ENCODE results near the gene SSNA1.

SSNA1 gene

GRCh38 chr9:137231372-137232039 is 43.0 kb downstream of the SSNA1 start:
- no peak overlapping the region for H3K9ac ChIP-seq (ENCODE audit: low read depth, low read length, poor library complexity)
- H3K27ac ChIP-seq (replicated peaks; ENCODE audit: low read length): no peak overlapping the region
- no peak overlapping the region for H2BK15ac ChIP-seq (ENCODE audit: low read length)
- H3K27me3 ChIP-seq (ENCODE audit: control insufficient read depth in 3 of 3, insufficient read depth in 3 of 3, low read depth in 1 of 3, low read length in 3 of 3): peaks cover 0 to 7% (median 0%) of the 10 kb centered on the region in 3 experiments
- H2AK5ac ChIP-seq (ENCODE audit: low read depth, low read length): no peak overlapping the region
- no peak overlapping the region for H2BK5ac ChIP-seq (ENCODE audit: low read length)
- no peak overlapping the region for H3K4me3 ChIP-seq (ENCODE audit: low read length in 2 of 2)
- no peak overlapping the region for H2BK120ac ChIP-seq (ENCODE audit: low read depth, low read length)
- H3K79me1 ChIP-seq (ENCODE audit: low read depth, low read length): peaks cover 2% of the 10 kb centered on the region
- no peak for DNase-seq (ENCODE audit: low spot score)
- H3K4me1 ChIP-seq (ENCODE audit: control insufficient read depth in 2 of 2, insufficient read depth in 1 of 2, low read depth in 1 of 2, low read length in 2 of 2): peaks cover 3 to 5% of the 10 kb centered on the region in 2 donors
- no peak overlapping the region for H3K23ac ChIP-seq (ENCODE audit: low read depth, low read length, poor library complexity)
- no peak overlapping the region for H3K4me2 ChIP-seq (ENCODE audit: insufficient read depth, low read length, poor library complexity, severe bottlenecking)
- no peaks in the 10 kb centered on the region for H3K9me3 ChIP-seq (replicated peaks in 1 of 2; ENCODE audit: control insufficient read depth in 2 of 2, insufficient read depth in 1 of 2, low read depth in 1 of 2, low read length in 2 of 2)
- H3K36me3 ChIP-seq (replicated peaks in 1 of 2; ENCODE audit: control insufficient read depth in 2 of 2, insufficient read depth in 2 of 2, low read length in 2 of 2): no peaks in the 10 kb centered on the region
- no peak overlapping the region for H2BK12ac ChIP-seq (ENCODE audit: low read length)
- H3K4ac ChIP-seq (ENCODE audit: low read length): no peak overlapping the region
- H3K14ac ChIP-seq (ENCODE audit: low read length): no peak overlapping the region
- WGBS, 2 donors (ENCODE audit: extremely low coverage in 2 of 2, insufficient read length in 2 of 2, insufficient replicate concordance in 1 of 2): no CpG with 5 or more reads among the region's 23 CpGs
- H4K91ac ChIP-seq (ENCODE audit: low read depth, low read length, poor library complexity): no peak overlapping the region
- no peak overlapping the region for H4K8ac ChIP-seq (ENCODE audit: low read depth, low read length)
- no peak overlapping the region for H3K18ac ChIP-seq (ENCODE audit: low read length)
- no peak overlapping the region for H2AFZ ChIP-seq (ENCODE audit: low read length)

GRCh38 chr9:137232101-137232500 is 43.6 kb downstream of the SSNA1 start:
- H3K18ac ChIP-seq (ENCODE audit: low read length): no peak overlapping the region
- peaks cover 8 to 9% of the 10 kb centered on the region in 2 donors for H3K4me1 ChIP-seq (ENCODE audit: control insufficient read depth in 2 of 2, insufficient read depth in 1 of 2, low read depth in 1 of 2, low read length in 2 of 2)
- no peak overlapping the region for H3K14ac ChIP-seq (ENCODE audit: low read length)
- peak overlapping the region; percentile 34 for H3K9ac ChIP-seq (ENCODE audit: low read depth, low read length, poor library complexity)
- WGBS, 2 donors (ENCODE audit: extremely low coverage in 2 of 2, insufficient read length in 2 of 2, insufficient replicate concordance in 1 of 2): no CpG with 5 or more reads among the region's 10 CpGs
- H2AFZ ChIP-seq (ENCODE audit: low read length): no peak overlapping the region
- H3K9me3 ChIP-seq (replicated peaks in 1 of 2; ENCODE audit: control insufficient read depth in 2 of 2, insufficient read depth in 1 of 2, low read depth in 1 of 2, low read length in 2 of 2): no peaks in the 10 kb centered on the region
- H4K91ac ChIP-seq (ENCODE audit: low read depth, low read length, poor library complexity): no peak overlapping the region
- H3K4me2 ChIP-seq (ENCODE audit: insufficient read depth, low read length, poor library complexity, severe bottlenecking): no peak overlapping the region
- H4K8ac ChIP-seq (ENCODE audit: low read depth, low read length): no peak overlapping the region
- H3K27ac ChIP-seq (replicated peaks; ENCODE audit: low read length): no peak overlapping the region
- H2BK15ac ChIP-seq (ENCODE audit: low read length): no peak overlapping the region
- H3K36me3 ChIP-seq (replicated peaks in 1 of 2; ENCODE audit: control insufficient read depth in 2 of 2, insufficient read depth in 2 of 2, low read length in 2 of 2): no peaks in the 10 kb centered on the region
- no peak overlapping the region for H2AK5ac ChIP-seq (ENCODE audit: low read depth, low read length)
- H3K4ac ChIP-seq (ENCODE audit: low read length): no peak overlapping the region
- no peak for DNase-seq (ENCODE audit: low spot score)
- peaks cover 0 to 7% (median 0%) of the 10 kb centered on the region in 3 experiments for H3K27me3 ChIP-seq (ENCODE audit: control insufficient read depth in 3 of 3, insufficient read depth in 3 of 3, low read depth in 1 of 3, low read length in 3 of 3)
- no peak overlapping the region for H2BK5ac ChIP-seq (ENCODE audit: low read length)
- no peak overlapping the region for H2BK12ac ChIP-seq (ENCODE audit: low read length)
- H2BK120ac ChIP-seq (ENCODE audit: low read depth, low read length): no peak overlapping the region
- H3K79me1 ChIP-seq (ENCODE audit: low read depth, low read length): peaks cover 2% of the 10 kb centered on the region
- no peak overlapping the region for H3K23ac ChIP-seq (ENCODE audit: low read depth, low read length, poor library complexity)
- H3K4me3 ChIP-seq (ENCODE audit: low read length in 2 of 2): no peak overlapping the region

- no peak overlapping the region for H2BK15ac ChIP-seq (ENCODE audit: low read length)
- no peak overlapping the region for H3K9ac ChIP-seq (ENCODE audit: low read depth, low read length, poor library complexity)
- peaks cover 2% of the 10 kb centered on the region for H3K79me1 ChIP-seq (ENCODE audit: low read depth, low read length)
- H3K4me2 ChIP-seq (ENCODE audit: insufficient read depth, low read length, poor library complexity, severe bottlenecking): no peak overlapping the region
- H3K9me3 ChIP-seq (replicated peaks in 1 of 2; ENCODE audit: control insufficient read depth in 2 of 2, insufficient read depth in 1 of 2, low read depth in 1 of 2, low read length in 2 of 2): no peaks in the 10 kb centered on the region
- peaks cover 10 to 12% of the 10 kb centered on the region in 2 donors for H3K4me1 ChIP-seq (ENCODE audit: control insufficient read depth in 2 of 2, insufficient read depth in 1 of 2, low read depth in 1 of 2, low read length in 2 of 2)
- H2AFZ ChIP-seq (ENCODE audit: low read length): no peak overlapping the region
- no peak overlapping the region for H3K23ac ChIP-seq (ENCODE audit: low read depth, low read length, poor library complexity)
- H2BK12ac ChIP-seq (ENCODE audit: low read length): no peak overlapping the region
- H3K14ac ChIP-seq (ENCODE audit: low read length): no peak overlapping the region
- H4K8ac ChIP-seq (ENCODE audit: low read depth, low read length): no peak overlapping the region
- H3K36me3 ChIP-seq (replicated peaks in 1 of 2; ENCODE audit: control insufficient read depth in 2 of 2, insufficient read depth in 2 of 2, low read length in 2 of 2): no peaks in the 10 kb centered on the region
- no CpG with 5 or more reads among the region's 24 CpGs for WGBS, 2 donors (ENCODE audit: extremely low coverage in 2 of 2, insufficient read length in 2 of 2, insufficient replicate concordance in 1 of 2)
- H3K4ac ChIP-seq (ENCODE audit: low read length): no peak overlapping the region
- H2BK5ac ChIP-seq (ENCODE audit: low read length): no peak overlapping the region
- H3K4me3 ChIP-seq (ENCODE audit: low read length in 2 of 2): no peak overlapping the region
- H2AK5ac ChIP-seq (ENCODE audit: low read depth, low read length): no peak overlapping the region
- H3K27ac ChIP-seq (replicated peaks; ENCODE audit: low read length): no peak overlapping the region
- H3K27me3 ChIP-seq (ENCODE audit: control insufficient read depth in 3 of 3, insufficient read depth in 3 of 3, low read depth in 1 of 3, low read length in 3 of 3): peaks cover 0 to 7% (median 0%) of the 10 kb centered on the region in 3 experiments
- no peak for DNase-seq (ENCODE audit: low spot score)
- H4K91ac ChIP-seq (ENCODE audit: low read depth, low read length, poor library complexity): no peak overlapping the region
- H3K18ac ChIP-seq (ENCODE audit: low read length): no peak overlapping the region
- H2BK120ac ChIP-seq (ENCODE audit: low read depth, low read length): no peak overlapping the region
These were observed 44.0 kb downstream of the SSNA1 start for GRCh38 chr9:137232510-137232909.

GRCh38 chr9:137233143-137233980 is 44.9 kb downstream of the SSNA1 start:
- no peaks in the 10 kb centered on the region for H3K9me3 ChIP-seq (replicated peaks in 1 of 2; ENCODE audit: control insufficient read depth in 2 of 2, insufficient read depth in 1 of 2, low read depth in 1 of 2, low read length in 2 of 2)

More at GRCh38 chr9:137233143-137233980, 44.9 kb downstream of the SSNA1 start:
- Histone ChIP-seq H3K4me3 (ENCODE audit: low read length in 2 of 2) (no peak overlapping the region), H3K18ac (ENCODE audit: low read length) (no peak overlapping the region), H3K23ac (ENCODE audit: low read depth, low read length, poor library complexity) (peak overlapping the region; percentile 85), H4K8ac (ENCODE audit: low read depth, low read length) (no peak overlapping the region), H3K14ac (ENCODE audit: low read length) (no peak overlapping the region), H3K36me3 (replicated peaks in 1 of 2; ENCODE audit: control insufficient read depth in 2 of 2, insufficient read depth in 2 of 2, low read length in 2 of 2) (no peaks in the 10 kb centered on the region), H2BK12ac (ENCODE audit: low read length) (peak overlapping the region; percentile 30), H4K91ac (ENCODE audit: low read depth, low read length, poor library complexity) (no peak overlapping the region), H3K27me3 (ENCODE audit: control insufficient read depth in 3 of 3, insufficient read depth in 3 of 3, low read depth in 1 of 3, low read length in 3 of 3) (peaks cover 0 to 7% (median 0%) of the 10 kb centered on the region in 3 experiments), H3K9ac (ENCODE audit: low read depth, low read length, poor library complexity) (peak overlapping the region; percentile 21), H2AK5ac (ENCODE audit: low read depth, low read length) (peak overlapping the region; percentile 56), H2AFZ (ENCODE audit: low read length) (no peak overlapping the region), H3K79me1 (ENCODE audit: low read depth, low read length) (peaks cover 6% of the 10 kb centered on the region), H2BK5ac (ENCODE audit: low read length) (peak overlapping the region; percentile 39), H2BK120ac (ENCODE audit: low read depth, low read length) (no peak overlapping the region), H3K4me2 (ENCODE audit: insufficient read depth, low read length, poor library complexity, severe bottlenecking) (no peak overlapping the region), H3K4ac (ENCODE audit: low read length) (no peak overlapping the region), H3K4me1 (ENCODE audit: control insufficient read depth in 2 of 2, insufficient read depth in 1 of 2, low read depth in 1 of 2, low read length in 2 of 2) (peaks cover 11 to 12% of the 10 kb centered on the region in 2 donors), H3K27ac (replicated peaks; ENCODE audit: low read length) (no peak overlapping the region), H2BK15ac (ENCODE audit: low read length) (no peak overlapping the region)
- WGBS, 2 donors (ENCODE audit: extremely low coverage in 2 of 2, insufficient read length in 2 of 2, insufficient replicate concordance in 1 of 2): no CpG with 5 or more reads among the region's 40 CpGs
- DNase-seq (ENCODE audit: low spot score): no peak
